IPS DF 19.7 (cell line): ENCODE results near the gene ZSCAN2.
"Not testable (repeated sequence)": the region's sequence is repeated elsewhere in the genome, so short reads cannot be mapped to it uniquely, and the experiment has no call there.

Source experiments
- DNase-seq: peaks from one replicate; pipeline ENCODE4 v3.0.0-alpha.2; 2013; ENCODE audit warnings: low read depth, low spot score

Gene ZSCAN2

GRCh38 chr15:84600687-84601554 lies at the start of gene ZSCAN2:
TSS of gene ZSCAN2 (plus strand) at chr15:84601009. CDS start at chr15:84603928, 2,919 bp downstream.
- peak; percentile 88 for DNase-seq

GRCh38 chr15:84551624-84552023 lies 49.2 kb upstream of the ZSCAN2 start:
- not testable (repeated sequence) for DNase-seq

GRCh38 chr15:84552896-84553295 lies 47.9 kb upstream of the ZSCAN2 start:
- DNase-seq = no peak

- DNase-seq = not testable (repeated sequence)
Observed at GRCh38 chr15:84556690-84557089, 44.1 kb upstream of the ZSCAN2 start.

GRCh38 chr15:84568021-84568420 lies 32.8 kb upstream of the ZSCAN2 start:
- DNase-seq = not testable (repeated sequence)

- no peak for DNase-seq
Observed at GRCh38 chr15:84570164-84570735, 30.6 kb upstream of the ZSCAN2 start.

GRCh38 chr15:84572231-84572630 lies 28.6 kb upstream of the ZSCAN2 start:
- DNase-seq = no peak

GRCh38 chr15:84575493-84575892 lies 25.3 kb upstream of the ZSCAN2 start:
- no peak for DNase-seq

- not testable (repeated sequence) for DNase-seq
Observed at GRCh38 chr15:84577891-84578290, 22.9 kb upstream of the ZSCAN2 start.

GRCh38 chr15:84579261-84579721 lies 21.5 kb upstream of the ZSCAN2 start:
- DNase-seq = not testable (repeated sequence)

- DNase-seq = not testable (repeated sequence)
Observed at GRCh38 chr15:84581676-84582428, 19.0 kb upstream of the ZSCAN2 start.

- DNase-seq = no peak
Observed at GRCh38 chr15:84582583-84583157, 18.1 kb upstream of the ZSCAN2 start.

- not testable (repeated sequence) for DNase-seq
Observed at GRCh38 chr15:84583921-84584320, 16.9 kb upstream of the ZSCAN2 start.

GRCh38 chr15:84586696-84587095 lies 14.1 kb upstream of the ZSCAN2 start:
- DNase-seq = no peak

- no peak for DNase-seq
Observed at GRCh38 chr15:84588053-84588874, 12.5 kb upstream of the ZSCAN2 start.

GRCh38 chr15:84590406-84590805 lies 10.4 kb upstream of the ZSCAN2 start:
- DNase-seq = no peak

- no peak for DNase-seq
Observed at GRCh38 chr15:84591815-84592214, 9.0 kb upstream of the ZSCAN2 start.

- no peak for DNase-seq
Observed at GRCh38 chr15:84594617-84595290, 6.1 kb upstream of the ZSCAN2 start.

GRCh38 chr15:84595660-84596059 lies 5.1 kb upstream of the ZSCAN2 start:
- no peak for DNase-seq

- DNase-seq = no peak
Observed at GRCh38 chr15:84597296-84597695, 3.5 kb upstream of the ZSCAN2 start.
